ENCODE measurements around the gene TBXAS1. TPM values are rescaled to one million over a fixed set of nuclear protein-coding genes. Genes with fewer than 3 reads are reported as not detected.

Gene TBXAS1
- total RNA-seq, 4 donors from 2014 or later = 6.2 to 23.0 (median 11.8) TPM

DNA sequence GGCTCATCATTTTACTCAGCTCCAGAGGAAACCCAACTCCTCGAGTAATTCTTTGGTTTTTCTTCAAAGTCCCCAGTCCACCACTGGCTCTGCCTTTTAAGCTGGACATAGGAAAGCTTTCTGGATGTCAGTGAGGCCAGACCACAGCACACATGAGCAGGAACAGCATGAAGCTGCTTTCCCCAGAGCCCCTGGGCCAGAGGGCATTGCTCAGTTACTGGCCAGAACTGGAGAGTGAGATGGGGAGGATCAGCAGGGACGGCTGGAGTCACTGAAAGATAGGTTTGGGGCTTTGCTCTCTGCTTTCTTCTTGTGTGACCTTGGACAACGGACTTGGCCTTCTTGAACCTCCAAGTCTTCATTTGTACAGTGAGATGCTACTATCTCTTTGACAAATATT lies 190.5 kb downstream of the TBXAS1 start:
- Histone ChIP-seq H3K9me3 (no peaks in the 10 kb centered on the region), H3K4me1 (no peaks in the 10 kb centered on the region), H3K27ac (no peak overlapping the region), H3K27me3 (no peaks in the 10 kb centered on the region), H3K36me3 (peaks cover 0 to 25% of the 10 kb centered on the region in 2 donors), H3K4me3 (no peak overlapping the region)
- no peak for ATAC-seq
- 90% methylated on average over 2 to 3 of the region's 3 CpGs for WGBS, 2 donors (ENCODE audit: low coverage in 1 of 2)
- no peak for TF ChIP-seq POLR2A (IDR thresholded peaks at IDR 0.05)
- no peak for TF ChIP-seq POLR2AphosphoS5 (IDR thresholded peaks at IDR 0.05)
- no peak for TF ChIP-seq CTCF (IDR thresholded peaks at IDR 0.05)

- Histone ChIP-seq H3K36me3 (peaks cover 0 to 45% of the 10 kb centered on the region in 2 donors), H3K27me3 (no peaks in the 10 kb centered on the region), H3K27ac (no peak overlapping the region), H3K9me3 (no peaks in the 10 kb centered on the region), H3K4me1 (no peaks in the 10 kb centered on the region), H3K4me3 (no peak overlapping the region)
- TF ChIP-seq CTCF (IDR thresholded peaks at IDR 0.05) = no peak
- no peak for TF ChIP-seq POLR2AphosphoS5 (IDR thresholded peaks at IDR 0.05)
- no peak for TF ChIP-seq POLR2A (IDR thresholded peaks at IDR 0.05)
- TF ChIP-seq EP300 (IDR thresholded peaks at IDR 0.05) = no peak
- ATAC-seq = no peak
- 96% methylated on average over 4 of the region's 8 CpGs; no CpG with 5 or more reads in 1 of the 2 donors for WGBS, 2 donors (ENCODE audit: low coverage in 1 of 2)
Measured at GRCh38 chr7:140021603-140022002, 192.5 kb downstream of the TBXAS1 start.

DNA sequence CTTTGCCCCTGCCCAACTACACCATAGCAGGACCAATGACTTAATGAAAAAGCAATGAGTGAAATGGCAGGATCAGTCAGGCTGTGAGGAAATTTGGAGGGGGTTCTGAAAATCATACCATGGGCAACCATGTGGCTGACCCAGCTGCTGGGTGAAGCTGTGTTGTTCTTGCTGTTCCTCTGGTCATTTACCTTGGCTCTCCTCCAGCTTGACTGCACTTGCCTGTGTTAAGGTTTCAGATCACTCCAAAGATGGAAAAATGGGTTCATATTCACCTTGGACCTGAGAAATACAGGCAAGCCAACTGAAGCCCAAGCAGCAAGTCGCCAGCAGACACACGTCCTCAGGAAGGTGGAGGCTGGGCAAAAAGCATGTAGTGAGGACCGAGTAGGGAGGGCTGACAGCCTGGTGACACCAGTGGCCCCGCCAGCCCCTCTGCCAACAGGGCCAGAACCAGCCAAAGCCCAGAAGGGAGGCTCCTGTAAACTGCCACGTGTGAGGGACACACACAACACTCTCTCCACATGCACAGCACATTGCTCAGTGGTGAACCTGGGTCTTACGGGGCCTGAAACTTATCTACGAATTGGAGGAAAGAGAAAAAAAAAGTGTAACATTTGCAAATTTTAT lies 193.6 kb downstream of the TBXAS1 start:
- Histone ChIP-seq H3K27me3 (no peaks in the 10 kb centered on the region), H3K27ac (no peak overlapping the region), H3K36me3 (peaks cover 0 to 56% of the 10 kb centered on the region in 2 donors), H3K4me3 (no peak overlapping the region), H3K9me3 (no peaks in the 10 kb centered on the region), H3K4me1 (no peaks in the 10 kb centered on the region)
- WGBS, 2 donors (ENCODE audit: low coverage in 1 of 2) = 90 to 100% methylated on average over 2 to 3 of the region's 7 CpGs
- TF ChIP-seq POLR2AphosphoS5 (IDR thresholded peaks at IDR 0.05) (no peak), CTCF (IDR thresholded peaks at IDR 0.05) (no peak), POLR2A (IDR thresholded peaks at IDR 0.05) (no peak), EP300 (IDR thresholded peaks at IDR 0.05) (no peak)
- ATAC-seq = no peak

GRCh38 chr7:140023728-140024127 lies 194.7 kb downstream of the TBXAS1 start:
- Histone ChIP-seq H3K4me3 (no peak overlapping the region), H3K9me3 (no peaks in the 10 kb centered on the region), H3K27ac (no peak overlapping the region), H3K36me3 (peaks cover 0 to 66% of the 10 kb centered on the region in 2 donors), H3K27me3 (no peaks in the 10 kb centered on the region), H3K4me1 (no peaks in the 10 kb centered on the region)
- TF ChIP-seq CTCF (IDR thresholded peaks at IDR 0.05) = no peak
- no peak for TF ChIP-seq POLR2A (IDR thresholded peaks at IDR 0.05)
- no peak for TF ChIP-seq POLR2AphosphoS5 (IDR thresholded peaks at IDR 0.05)
- TF ChIP-seq EP300 (IDR thresholded peaks at IDR 0.05) = no peak
- 96 to 100% methylated on average over 1 to 2 of the region's 6 CpGs for WGBS, 2 donors (ENCODE audit: low coverage in 1 of 2)
- ATAC-seq = no peak

DNA sequence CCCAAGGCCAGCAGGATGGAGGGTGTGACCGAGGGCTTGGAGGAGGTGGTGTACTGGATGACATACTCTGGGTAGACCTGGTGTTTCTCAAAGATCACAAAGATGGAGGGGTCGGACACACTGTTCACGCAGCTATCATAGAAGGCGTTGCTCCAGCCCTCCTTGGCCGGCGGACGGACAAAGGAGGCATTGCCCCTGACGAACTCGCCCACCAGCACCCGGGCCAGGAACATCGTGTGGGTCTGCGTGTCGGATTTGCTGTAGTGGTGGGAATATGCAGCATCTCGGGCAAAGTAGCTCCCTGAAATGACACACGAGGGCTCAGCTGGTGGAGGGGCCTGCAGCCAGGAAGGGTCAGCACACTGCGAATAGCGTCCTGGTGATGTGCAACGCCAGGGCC lies 195.5 kb downstream of the TBXAS1 start:
- H3K9me3 ChIP-seq = no peaks in the 10 kb centered on the region
- H3K36me3 ChIP-seq = peaks cover 0 to 66% of the 10 kb centered on the region in 2 donors
- no peaks in the 10 kb centered on the region for H3K4me1 ChIP-seq
- H3K4me3 ChIP-seq = no peak overlapping the region
- TF ChIP-seq CTCF (IDR thresholded peaks at IDR 0.05) (no peak), POLR2A (IDR thresholded peaks at IDR 0.05) (no peak), POLR2AphosphoS5 (IDR thresholded peaks at IDR 0.05) (no peak), EP300 (IDR thresholded peaks at IDR 0.05) (no peak)
- H3K27me3 ChIP-seq = no peaks in the 10 kb centered on the region
- no peak overlapping the region for H3K27ac ChIP-seq
- ATAC-seq = no peak
- 72 to 92% methylated on average over 2 to 9 of the region's 18 CpGs for WGBS, 2 donors (ENCODE audit: low coverage in 1 of 2)
